ENCODE measurements around the gene RET.

The RET gene

DNA sequence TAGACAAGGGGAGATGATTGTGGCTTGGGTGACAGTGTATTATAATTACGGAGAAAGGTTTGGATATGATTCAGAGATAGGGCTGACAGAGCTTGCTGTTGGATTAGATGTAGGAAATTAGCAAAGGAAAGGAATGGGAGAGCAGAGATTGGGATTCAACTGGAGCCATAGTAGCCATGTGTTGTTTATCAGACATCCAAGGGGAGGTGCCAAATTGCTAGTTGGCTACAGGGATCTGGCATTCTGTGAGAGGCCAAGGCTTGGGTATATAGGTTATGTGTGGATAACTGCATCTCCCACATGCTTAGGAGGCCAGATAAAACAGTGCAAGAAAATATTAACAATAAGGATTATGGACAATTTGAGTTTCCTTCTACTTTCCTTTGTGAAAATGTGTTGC is 96.3 kb downstream of the RET start:
- Histone ChIP-seq H3K79me2 (no peaks in the 10 kb centered on the region), H3K4me3 (ENCODE audit: low read depth, low read length) (no peak overlapping the region), H3K9me3 (ENCODE audit: control insufficient read depth, low read length) (no peaks in the 10 kb centered on the region), H2AFZ (no peak overlapping the region), H3K36me3 (ENCODE audit: control insufficient read depth, insufficient read depth, low read length) (no peaks in the 10 kb centered on the region), H3K4me2 (ENCODE audit: low read length) (no peak overlapping the region), H3K4me1 (no peaks in the 10 kb centered on the region), H3K27me3 (ENCODE audit: control insufficient read depth, insufficient read depth, low read length) (no peaks in the 10 kb centered on the region), H3K9ac (no peak overlapping the region), H3K27ac (no peak overlapping the region)
- TF ChIP-seq, protein P1, sequence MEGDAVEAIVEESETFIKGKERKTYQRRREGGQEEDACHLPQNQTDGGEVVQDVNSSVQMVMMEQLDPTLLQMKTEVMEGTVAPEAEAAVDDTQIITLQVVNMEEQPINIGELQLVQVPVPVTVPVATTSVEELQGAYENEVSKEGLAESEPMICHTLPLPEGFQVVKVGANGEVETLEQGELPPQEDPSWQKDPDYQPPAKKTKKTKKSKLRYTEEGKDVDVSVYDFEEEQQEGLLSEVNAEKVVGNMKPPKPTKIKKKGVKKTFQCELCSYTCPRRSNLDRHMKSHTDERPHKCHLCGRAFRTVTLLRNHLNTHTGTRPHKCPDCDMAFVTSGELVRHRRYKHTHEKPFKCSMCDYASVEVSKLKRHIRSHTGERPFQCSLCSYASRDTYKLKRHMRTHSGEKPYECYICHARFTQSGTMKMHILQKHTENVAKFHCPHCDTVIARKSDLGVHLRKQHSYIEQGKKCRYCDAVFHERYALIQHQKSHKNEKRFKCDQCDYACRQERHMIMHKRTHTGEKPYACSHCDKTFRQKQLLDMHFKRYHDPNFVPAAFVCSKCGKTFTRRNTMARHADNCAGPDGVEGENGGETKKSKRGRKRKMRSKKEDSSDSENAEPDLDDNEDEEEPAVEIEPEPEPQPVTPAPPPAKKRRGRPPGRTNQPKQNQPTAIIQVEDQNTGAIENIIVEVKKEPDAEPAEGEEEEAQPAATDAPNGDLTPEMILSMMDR (IDR thresholded peaks at IDR 0.05), result no peak

DNA sequence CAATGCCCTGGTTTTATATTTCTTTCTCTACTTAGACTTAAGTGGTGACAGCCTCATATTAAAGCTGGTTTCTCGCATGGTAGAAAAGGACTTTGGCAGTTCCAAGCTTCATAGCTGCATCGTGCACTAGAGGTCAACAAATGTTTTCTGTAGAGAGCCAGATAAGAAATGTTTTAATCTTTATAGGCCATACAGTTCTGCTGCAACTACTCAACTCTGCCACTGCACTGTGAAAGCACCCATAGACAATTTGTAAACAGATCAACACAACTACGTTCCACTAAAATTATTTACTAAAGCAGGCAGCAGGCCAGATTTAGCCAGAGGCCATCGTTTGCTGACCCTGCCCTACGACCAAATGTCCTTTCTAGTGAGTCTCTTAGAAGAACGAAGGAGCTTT is 98.1 kb downstream of the RET start:
- no peak overlapping the region for H3K4me2 ChIP-seq (ENCODE audit: low read length)
- H3K4me1 ChIP-seq, result no peaks in the 10 kb centered on the region
- H3K36me3 ChIP-seq (ENCODE audit: control insufficient read depth, insufficient read depth, low read length), result no peaks in the 10 kb centered on the region
- H3K9me3 ChIP-seq (ENCODE audit: control insufficient read depth, low read length), result no peaks in the 10 kb centered on the region
- H3K27ac ChIP-seq, result no peak overlapping the region
- no peak overlapping the region for H3K4me3 ChIP-seq (ENCODE audit: low read depth, low read length)
- TF ChIP-seq, protein P1 (IDR thresholded peaks at IDR 0.05), result no peak
- H2AFZ ChIP-seq, result no peak overlapping the region
- H3K27me3 ChIP-seq (ENCODE audit: control insufficient read depth, insufficient read depth, low read length), result no peaks in the 10 kb centered on the region
- H3K9ac ChIP-seq, result no peak overlapping the region
- H3K79me2 ChIP-seq, result no peaks in the 10 kb centered on the region

DNA sequence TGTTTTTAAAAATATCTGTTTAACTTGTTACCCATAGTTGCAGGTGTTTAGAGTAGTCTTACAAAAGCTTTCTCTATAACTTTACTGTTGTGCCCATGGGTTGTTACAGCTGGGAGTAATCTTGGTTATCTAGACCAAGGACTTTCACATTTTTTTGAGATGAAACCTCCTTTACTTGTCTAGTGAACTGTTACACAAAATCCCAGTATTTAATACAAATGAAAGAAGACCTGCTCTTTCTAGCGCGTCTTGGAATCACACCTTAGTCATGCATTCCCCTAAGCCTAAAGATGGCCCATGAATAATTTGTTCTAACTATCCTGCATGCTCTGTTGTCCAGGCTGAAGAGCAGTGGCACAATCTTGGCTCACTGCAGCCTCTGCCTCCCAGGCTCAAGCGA is 99.4 kb downstream of the RET start:
- Histone ChIP-seq H3K79me2 (no peaks in the 10 kb centered on the region), H3K36me3 (ENCODE audit: control insufficient read depth, insufficient read depth, low read length) (no peaks in the 10 kb centered on the region)
- TF ChIP-seq, protein P1 (IDR thresholded peaks at IDR 0.05), result no peak

DNA sequence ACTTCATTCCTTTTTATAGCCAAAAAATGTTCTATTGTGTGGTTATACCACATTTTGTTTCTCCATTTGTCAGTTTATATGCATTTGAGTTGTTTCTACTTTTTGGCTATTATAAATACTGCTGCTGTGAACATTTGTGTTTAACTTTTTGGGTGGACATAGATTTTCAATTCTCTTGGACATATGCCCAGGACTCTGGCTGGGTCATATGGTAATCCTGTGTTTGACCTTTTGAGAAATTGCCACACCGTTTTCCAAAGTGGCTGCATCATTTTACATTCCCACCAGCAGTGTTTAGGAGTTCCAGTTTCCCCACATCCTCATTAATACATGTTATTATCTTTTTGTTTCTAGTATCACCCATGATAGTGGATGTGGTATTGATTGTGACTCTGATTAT is 100.7 kb downstream of the RET start:
- Histone ChIP-seq H3K4me3 (ENCODE audit: low read depth, low read length) (no peak overlapping the region), H3K4me2 (ENCODE audit: low read length) (no peak overlapping the region), H3K36me3 (ENCODE audit: control insufficient read depth, insufficient read depth, low read length) (no peaks in the 10 kb centered on the region), H3K4me1 (no peaks in the 10 kb centered on the region), H3K9ac (no peak overlapping the region), H3K27me3 (ENCODE audit: control insufficient read depth, insufficient read depth, low read length) (no peaks in the 10 kb centered on the region), H2AFZ (no peak overlapping the region), H3K79me2 (no peaks in the 10 kb centered on the region), H3K27ac (no peak overlapping the region), H3K9me3 (ENCODE audit: control insufficient read depth, low read length) (no peaks in the 10 kb centered on the region)
- TF ChIP-seq, protein P1 (IDR thresholded peaks at IDR 0.05), result no peak

More for the DNA sequence above, 99.4 kb downstream of the RET start:
- H3K4me3 ChIP-seq (ENCODE audit: low read depth, low read length), result no peak overlapping the region
- H2AFZ ChIP-seq, result no peak overlapping the region
- H3K4me2 ChIP-seq (ENCODE audit: low read length), result no peak overlapping the region
- H3K27ac ChIP-seq, result no peak overlapping the region
- H3K9ac ChIP-seq, result no peak overlapping the region
- no peaks in the 10 kb centered on the region for H3K9me3 ChIP-seq (ENCODE audit: control insufficient read depth, low read length)
- H3K27me3 ChIP-seq (ENCODE audit: control insufficient read depth, insufficient read depth, low read length), result no peaks in the 10 kb centered on the region
- no peaks in the 10 kb centered on the region for H3K4me1 ChIP-seq
